Effector memory CD8-positive, alpha-beta T cell (primary cell): ENCODE data around the gene DLGAP1.
"Not testable (repeated sequence)": the region's sequence is repeated elsewhere in the genome, so short reads cannot be mapped to it uniquely, and the experiment has no call there.

ENCODE experiments used
- ATAC-seq: fragments of 150-1000 bp; cut with Tn5 transposase; replicated peaks from 2 replicates; pipeline ENCODE4 v1.10.0; 2021; ENCODE audit warnings: mild to moderate bottlenecking, moderate library complexity
- DNase-seq, 3 experiments: peaks; one replicate each; pipeline ENCODE4 v3.0.0; 2021
- H3K27ac Mint-ChIP-seq, 2 donors: one replicate each; pipeline ENCODE4 v1.8.0; 2022; ENCODE audit warnings: mild to moderate bottlenecking in 2 of 2, mixed read lengths in 2 of 2, moderate library complexity in 2 of 2
- H3K27me3 Mint-ChIP-seq, 2 donors: one replicate each; pipeline ENCODE4 v1.8.0; 2022; ENCODE audit warnings: mixed read lengths in 2 of 2
- H3K36me3 Mint-ChIP-seq: one replicate; pipeline ENCODE4 v1.8.0; 2022; ENCODE audit warnings: mild to moderate bottlenecking, moderate library complexity, mixed read lengths; ENCODE audit not compliant: insufficient read depth
- H3K4me1 Mint-ChIP-seq, 2 donors: one replicate each; pipeline ENCODE4 v1.8.0; 2022; ENCODE audit warnings: low read depth in 2 of 2, mixed read lengths in 2 of 2
- H3K4me3 Mint-ChIP-seq, 2 donors: one replicate each; pipeline ENCODE4 v1.8.0; 2022; ENCODE audit warnings: mild to moderate bottlenecking in 2 of 2, mixed read lengths in 2 of 2, moderate library complexity in 2 of 2
- H3K9me3 Mint-ChIP-seq, 2 donors: one replicate each; pipeline ENCODE4 v1.8.0; 2022; ENCODE audit warnings: mixed read lengths in 2 of 2

The DLGAP1 gene

DNA sequence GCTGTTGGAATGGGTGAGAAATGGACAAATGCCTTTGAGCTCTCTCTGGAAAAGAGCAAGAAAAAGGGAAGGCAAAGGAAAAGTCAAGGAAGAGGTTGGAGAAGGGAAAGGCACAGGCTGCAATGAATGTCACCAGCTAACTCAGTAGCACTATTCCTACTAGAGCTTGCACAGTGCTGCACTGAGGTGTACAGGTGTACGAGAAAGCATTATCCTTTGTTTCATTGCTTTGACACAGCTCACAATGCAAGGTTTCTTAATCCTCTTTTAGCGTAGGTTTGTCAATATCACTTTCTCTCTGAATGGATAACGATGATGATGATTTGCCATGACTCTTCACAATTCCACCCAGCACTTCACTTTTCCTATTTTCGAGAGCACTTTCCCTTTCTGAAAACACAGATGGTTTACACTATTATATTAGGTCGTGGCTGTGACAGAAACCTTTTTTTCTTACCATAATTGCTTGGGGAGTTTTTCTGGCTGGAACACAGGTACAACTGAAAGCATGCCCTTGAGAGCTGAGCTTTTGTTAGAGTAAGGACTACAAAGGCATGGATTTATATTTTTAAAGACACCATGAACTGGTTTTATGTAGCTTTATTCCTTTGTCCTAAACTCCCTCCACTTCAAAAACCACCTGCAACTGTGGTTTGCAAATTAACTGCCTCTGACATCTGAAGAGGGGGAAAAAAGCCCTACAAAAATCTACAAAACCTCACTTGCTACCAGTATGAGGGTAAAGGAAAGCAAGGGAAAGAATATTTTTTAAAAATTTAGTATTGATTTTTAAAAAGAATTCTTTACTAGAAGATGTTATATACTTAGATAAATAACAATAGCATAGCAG, 739.7 kb downstream of the DLGAP1 start:
- ATAC-seq (no peak), DNase-seq (no peak)
- H3K4me3 Mint-ChIP-seq: no peak overlapping the region
- no peaks in the 10 kb centered on the region for H3K4me1 Mint-ChIP-seq
- no peak overlapping the region for H3K27ac Mint-ChIP-seq
- H3K9me3 Mint-ChIP-seq: no peaks in the 10 kb centered on the region
- H3K36me3 Mint-ChIP-seq: no peaks in the 10 kb centered on the region
- peaks cover 27 to 45% of the 10 kb centered on the region in 2 donors for H3K27me3 Mint-ChIP-seq

DNA sequence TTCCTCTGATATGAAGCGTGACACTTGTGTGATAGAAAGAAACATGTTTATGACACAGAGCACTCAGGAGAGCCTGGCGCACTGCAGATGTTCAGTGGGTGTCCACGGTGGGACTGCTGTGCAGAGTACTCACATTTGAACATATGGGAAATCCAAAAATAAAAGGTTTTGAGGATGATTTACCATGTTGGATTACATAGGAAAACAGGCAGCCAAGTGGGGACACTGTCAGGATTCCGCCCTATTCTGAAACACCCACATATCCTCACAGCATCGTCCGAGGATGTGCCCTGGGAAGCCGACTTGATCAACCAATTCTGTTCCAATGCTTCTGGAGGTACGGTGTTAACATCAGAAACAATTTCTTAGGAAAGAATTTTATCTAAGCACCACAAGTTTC, 741.4 kb downstream of the DLGAP1 start:
- ATAC-seq (no peak), DNase-seq (no peak)
- no peak overlapping the region for H3K27ac Mint-ChIP-seq
- H3K27me3 Mint-ChIP-seq: peaks cover 37 to 58% of the 10 kb centered on the region in 2 donors
- H3K4me1 Mint-ChIP-seq: no peaks in the 10 kb centered on the region
- H3K9me3 Mint-ChIP-seq: no peaks in the 10 kb centered on the region
- H3K4me3 Mint-ChIP-seq: no peak overlapping the region
- no peaks in the 10 kb centered on the region for H3K36me3 Mint-ChIP-seq

DNA sequence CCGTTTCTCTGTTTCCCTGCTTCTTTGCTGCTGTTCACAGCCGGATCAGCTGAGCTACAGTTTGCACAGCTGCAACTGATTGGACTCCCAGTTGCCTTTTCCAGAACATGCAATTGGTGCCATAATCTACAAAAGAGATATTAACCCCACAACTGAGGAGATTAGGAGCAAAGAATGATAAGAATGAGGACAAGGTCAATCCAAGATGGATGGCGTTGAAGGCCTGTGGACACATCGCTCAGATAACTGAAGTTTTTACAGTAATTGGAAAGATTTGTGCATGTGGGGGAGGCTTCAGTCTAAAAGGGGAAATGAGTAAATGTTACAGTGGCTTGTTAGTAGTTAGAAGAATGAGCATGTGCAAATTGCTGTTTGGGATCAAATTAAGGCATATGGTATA, 741.9 kb downstream of the DLGAP1 start:
- no peaks in the 10 kb centered on the region for H3K36me3 Mint-ChIP-seq
- H3K27ac Mint-ChIP-seq: no peak overlapping the region
- no peak for DNase-seq
- peaks cover 38 to 58% of the 10 kb centered on the region in 2 donors for H3K27me3 Mint-ChIP-seq
- no peak for ATAC-seq
- no peak overlapping the region for H3K4me3 Mint-ChIP-seq
- H3K9me3 Mint-ChIP-seq: no peaks in the 10 kb centered on the region
- no peaks in the 10 kb centered on the region for H3K4me1 Mint-ChIP-seq

DNA sequence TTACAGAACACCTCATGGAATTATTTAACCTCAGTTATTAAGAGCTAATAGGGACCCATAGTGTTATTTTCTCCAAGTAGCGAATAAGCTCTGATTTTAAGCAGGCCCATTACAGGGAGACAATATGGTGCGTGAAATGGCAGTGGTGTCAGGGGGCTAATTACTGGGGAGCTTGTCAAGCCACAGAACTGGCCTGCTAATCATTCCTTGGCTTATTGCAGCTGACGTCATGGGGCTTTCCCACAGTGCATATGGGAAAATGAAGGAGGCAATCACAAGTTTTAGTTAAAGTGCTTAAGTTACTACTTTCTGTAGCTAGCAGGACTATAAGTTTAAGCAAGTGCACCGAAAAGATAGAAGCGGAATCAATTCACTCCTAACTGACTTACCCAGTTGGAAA, 742.6 kb downstream of the DLGAP1 start:
- DNase-seq: no peak
- Mint-ChIP-seq H3K27ac (no peak overlapping the region), H3K27me3 (peaks cover 39 to 57% of the 10 kb centered on the region in 2 donors), H3K9me3 (no peaks in the 10 kb centered on the region), H3K4me1 (no peaks in the 10 kb centered on the region), H3K4me3 (no peak overlapping the region), H3K36me3 (no peaks in the 10 kb centered on the region)
- ATAC-seq: no peak

DNA sequence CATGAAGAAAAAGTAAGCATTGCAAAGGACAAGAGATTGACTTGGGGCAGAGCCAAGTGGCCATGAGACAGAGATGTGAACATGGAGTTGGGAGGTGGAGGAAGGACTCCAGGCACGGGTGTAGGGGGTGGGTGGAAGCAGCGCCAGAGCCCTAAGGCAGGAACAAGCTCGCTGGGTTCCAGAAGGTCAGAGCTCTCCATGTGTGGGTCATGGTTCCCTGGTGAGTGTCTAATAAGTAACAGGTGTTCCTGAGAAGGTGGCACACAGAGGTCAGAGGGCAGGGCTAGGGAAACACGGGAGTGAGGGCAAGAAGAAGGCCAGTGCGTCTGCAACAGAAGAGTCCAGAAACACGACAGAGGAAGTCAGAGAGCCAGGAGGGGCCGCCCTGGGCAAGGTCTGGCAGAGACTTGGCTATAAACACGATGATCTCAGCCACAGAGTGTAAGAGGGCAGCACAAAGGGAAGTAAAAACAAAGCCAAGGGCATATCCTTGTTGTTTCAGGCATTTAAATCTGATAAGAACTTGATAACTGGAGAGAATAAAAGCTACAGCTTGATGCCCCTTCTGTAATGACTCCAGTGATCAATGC, 744.3 kb downstream of the DLGAP1 start:
- no peaks in the 10 kb centered on the region for H3K4me1 Mint-ChIP-seq
- H3K9me3 Mint-ChIP-seq: no peaks in the 10 kb centered on the region
- ATAC-seq (no peak), DNase-seq (no peak)
- H3K4me3 Mint-ChIP-seq: no peak overlapping the region
- H3K27ac Mint-ChIP-seq: no peak overlapping the region
- no peaks in the 10 kb centered on the region for H3K36me3 Mint-ChIP-seq
- peaks cover 45 to 69% of the 10 kb centered on the region in 2 donors for H3K27me3 Mint-ChIP-seq

DNA sequence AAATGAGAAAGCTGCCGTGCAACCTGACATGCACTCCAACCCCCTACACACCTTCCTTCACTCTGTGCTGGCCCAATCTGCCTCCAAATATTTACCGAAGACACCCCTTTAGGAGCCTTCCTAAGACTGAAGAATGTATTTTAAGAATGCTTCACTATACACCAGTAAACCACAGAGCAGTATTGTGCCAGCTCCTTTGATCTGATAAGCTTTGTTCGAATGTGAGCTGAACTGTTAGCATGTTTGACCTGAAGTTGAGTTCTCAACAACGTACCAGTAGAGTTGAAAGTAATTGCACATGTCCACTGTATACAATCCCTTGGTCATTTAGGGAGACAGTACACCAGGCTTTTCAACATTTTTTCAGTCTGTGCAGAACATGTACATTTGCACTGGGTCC, 745.9 kb downstream of the DLGAP1 start:
- no peaks in the 10 kb centered on the region for H3K9me3 Mint-ChIP-seq
- DNase-seq (no peak), ATAC-seq (no peak)
- H3K27ac Mint-ChIP-seq: no peak overlapping the region
- peaks cover 38 to 69% of the 10 kb centered on the region in 2 donors for H3K27me3 Mint-ChIP-seq
- no peaks in the 10 kb centered on the region for H3K4me1 Mint-ChIP-seq
- no peak overlapping the region for H3K4me3 Mint-ChIP-seq
- no peaks in the 10 kb centered on the region for H3K36me3 Mint-ChIP-seq

DNA sequence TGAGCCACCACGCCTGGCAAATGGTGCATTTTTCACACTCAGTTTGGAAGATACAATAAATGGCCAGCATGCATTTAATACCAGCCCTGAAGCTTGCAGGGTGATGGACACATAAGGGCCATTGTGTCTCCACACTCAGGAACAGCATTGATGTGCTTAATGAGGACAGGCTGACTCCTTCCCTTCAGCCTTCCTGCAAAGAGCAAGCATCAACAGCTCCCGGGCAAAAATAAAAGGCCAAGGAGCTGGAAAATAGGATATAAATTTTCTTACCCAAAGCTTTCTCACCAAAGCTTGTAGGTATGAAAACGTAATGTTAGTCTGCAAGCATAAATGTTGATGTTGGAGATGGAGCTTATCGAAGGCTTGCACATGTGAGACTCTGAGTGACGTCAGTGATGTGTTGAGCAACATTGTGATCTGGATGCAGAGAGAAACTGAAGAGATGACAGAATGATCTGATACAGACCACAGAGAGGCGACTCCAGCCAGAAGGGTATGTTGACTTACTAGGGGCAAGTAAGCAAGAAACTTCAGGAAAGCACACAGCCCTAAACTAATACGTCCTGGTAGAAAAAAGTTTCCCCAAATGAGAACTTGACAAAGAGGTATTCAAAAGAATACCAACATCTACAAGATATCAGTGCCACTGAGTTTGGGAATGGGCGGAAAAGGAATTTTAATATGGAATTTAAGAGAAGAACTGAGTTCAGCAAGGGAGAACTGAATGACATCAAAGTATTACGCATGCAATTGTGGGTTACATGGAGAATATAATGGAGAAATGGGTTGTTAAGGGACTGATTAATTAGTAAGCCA, 748.6 kb downstream of the DLGAP1 start:
- no peak for ATAC-seq
- no peak for DNase-seq
- Mint-ChIP-seq H3K4me3 (no peak overlapping the region), H3K27ac (no peak overlapping the region), H3K9me3 (no peaks in the 10 kb centered on the region), H3K4me1 (peaks cover 0 to 7% of the 10 kb centered on the region in 2 donors), H3K36me3 (no peaks in the 10 kb centered on the region), H3K27me3 (peaks cover 54 to 70% of the 10 kb centered on the region in 2 donors)

DNA sequence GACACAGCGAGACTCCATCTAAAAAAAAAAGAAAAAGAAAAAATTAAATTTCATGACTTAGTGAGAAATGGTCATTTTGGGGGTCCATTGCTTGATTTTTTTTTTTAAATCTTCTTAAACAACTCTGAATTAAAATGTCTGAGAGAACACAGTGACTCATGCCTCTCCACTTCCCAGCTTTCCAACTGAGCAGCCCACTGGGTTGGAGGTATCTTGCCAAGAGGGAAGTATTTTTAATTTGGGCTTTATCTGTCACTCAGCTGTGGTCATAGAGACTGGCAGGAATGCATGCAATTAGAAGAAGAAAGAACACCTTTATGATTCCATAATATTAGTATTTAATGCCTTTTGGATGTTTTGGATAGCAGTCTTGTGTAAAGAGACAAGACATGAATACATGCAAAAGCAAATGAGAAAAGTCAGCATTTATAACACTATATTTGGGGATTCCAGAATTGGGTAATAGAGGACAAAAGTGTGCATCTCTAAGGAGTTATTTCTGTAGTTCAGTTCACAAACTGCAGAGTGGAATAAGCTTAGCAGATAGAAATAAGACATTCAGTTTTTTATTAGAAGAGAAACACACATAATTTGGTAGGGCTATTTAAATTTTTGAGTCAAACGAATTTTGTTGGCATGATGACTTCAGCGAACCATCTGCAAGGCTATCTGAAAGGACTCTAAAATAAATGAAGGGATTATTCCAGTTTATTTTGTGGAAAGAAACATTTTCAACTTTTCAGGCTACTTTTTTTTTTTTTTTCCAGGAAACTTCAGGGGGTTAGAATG, 750.4 kb downstream of the DLGAP1 start:
- Mint-ChIP-seq H3K4me1 (peaks cover 0 to 7% of the 10 kb centered on the region in 2 donors), H3K27me3 (peaks cover 51 to 65% of the 10 kb centered on the region in 2 donors), H3K9me3 (no peaks in the 10 kb centered on the region), H3K36me3 (no peaks in the 10 kb centered on the region), H3K27ac (no peak overlapping the region), H3K4me3 (no peak overlapping the region)
- ATAC-seq: no peak
- no peak for DNase-seq

DNA sequence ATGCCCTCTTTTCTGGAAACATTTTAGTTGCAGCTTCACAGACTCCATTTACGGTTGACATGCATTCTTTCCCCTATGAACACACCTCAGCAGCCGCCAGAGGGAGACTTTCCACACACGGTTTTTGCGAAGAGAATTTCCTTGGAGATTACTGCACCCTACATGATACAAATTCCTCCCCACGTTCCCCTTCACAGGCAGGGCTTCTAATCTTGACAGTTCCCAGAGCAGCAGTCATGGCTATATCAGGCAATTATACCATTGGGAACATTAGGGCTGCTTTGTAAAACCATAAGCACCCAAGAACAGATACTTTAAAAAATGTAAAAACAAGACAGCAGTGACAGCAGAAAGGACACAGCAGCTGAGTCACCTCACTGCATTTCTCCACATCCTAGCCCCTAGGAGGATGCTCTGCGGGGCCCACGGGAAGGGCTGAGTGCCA, 751.4 kb downstream of the DLGAP1 start:
- no peak for DNase-seq
- no peak overlapping the region for H3K27ac Mint-ChIP-seq
- H3K27me3 Mint-ChIP-seq: peaks cover 53 to 66% of the 10 kb centered on the region in 2 donors
- no peak for ATAC-seq
- H3K4me1 Mint-ChIP-seq: peaks cover 0 to 7% of the 10 kb centered on the region in 2 donors
- no peak overlapping the region for H3K4me3 Mint-ChIP-seq
- no peaks in the 10 kb centered on the region for H3K36me3 Mint-ChIP-seq
- H3K9me3 Mint-ChIP-seq: no peaks in the 10 kb centered on the region

DNA sequence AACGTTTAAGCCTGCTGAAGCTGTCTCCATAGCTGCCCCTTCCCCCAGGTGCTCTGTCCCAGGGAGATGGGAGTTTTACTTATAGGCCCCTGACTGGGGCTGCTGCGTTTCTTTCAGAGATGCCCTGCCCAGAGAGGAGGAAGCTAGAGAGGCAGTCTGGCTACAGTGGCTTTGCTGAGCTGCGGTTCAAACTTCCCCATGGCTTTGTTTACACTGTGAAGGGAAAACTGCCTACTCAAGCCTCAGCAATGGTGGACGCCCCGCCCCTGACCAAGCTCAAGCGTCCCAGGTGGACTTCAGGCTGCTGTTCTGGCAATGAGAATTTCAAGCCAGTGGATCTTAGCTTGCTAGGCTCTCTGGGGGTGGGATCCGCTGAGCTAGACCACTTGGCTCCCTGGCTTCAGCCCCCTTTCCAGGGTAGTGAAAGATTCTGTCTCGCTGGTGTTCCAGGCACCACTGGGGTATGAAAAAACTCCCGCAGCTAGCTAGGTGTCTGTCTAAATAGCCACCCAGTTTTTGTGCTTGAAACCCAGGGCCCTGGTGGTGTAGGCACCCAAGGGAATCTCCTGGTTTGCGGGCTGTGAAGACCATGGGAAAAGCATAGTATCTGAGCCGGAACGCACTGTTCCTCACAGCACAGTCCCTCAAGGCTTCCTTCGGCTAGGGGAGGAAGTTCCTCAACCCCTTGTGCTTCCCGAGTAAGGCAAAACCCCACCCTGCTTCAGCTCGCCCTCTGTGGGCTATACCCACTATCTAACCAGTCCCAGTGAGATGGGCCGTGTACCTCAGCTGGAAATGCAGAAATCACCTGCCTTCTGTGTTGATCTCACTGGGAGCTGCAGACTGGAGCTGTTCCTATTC, 755.2 kb downstream of the DLGAP1 start:
- H3K36me3 Mint-ChIP-seq, DNase-seq, H3K9me3 Mint-ChIP-seq, H3K4me1 Mint-ChIP-seq, ATAC-seq, H3K4me3 Mint-ChIP-seq, H3K27ac Mint-ChIP-seq: not testable (repeated sequence)
- peaks cover 65% of the 10 kb centered on the region in 2 donors for H3K27me3 Mint-ChIP-seq

DNA sequence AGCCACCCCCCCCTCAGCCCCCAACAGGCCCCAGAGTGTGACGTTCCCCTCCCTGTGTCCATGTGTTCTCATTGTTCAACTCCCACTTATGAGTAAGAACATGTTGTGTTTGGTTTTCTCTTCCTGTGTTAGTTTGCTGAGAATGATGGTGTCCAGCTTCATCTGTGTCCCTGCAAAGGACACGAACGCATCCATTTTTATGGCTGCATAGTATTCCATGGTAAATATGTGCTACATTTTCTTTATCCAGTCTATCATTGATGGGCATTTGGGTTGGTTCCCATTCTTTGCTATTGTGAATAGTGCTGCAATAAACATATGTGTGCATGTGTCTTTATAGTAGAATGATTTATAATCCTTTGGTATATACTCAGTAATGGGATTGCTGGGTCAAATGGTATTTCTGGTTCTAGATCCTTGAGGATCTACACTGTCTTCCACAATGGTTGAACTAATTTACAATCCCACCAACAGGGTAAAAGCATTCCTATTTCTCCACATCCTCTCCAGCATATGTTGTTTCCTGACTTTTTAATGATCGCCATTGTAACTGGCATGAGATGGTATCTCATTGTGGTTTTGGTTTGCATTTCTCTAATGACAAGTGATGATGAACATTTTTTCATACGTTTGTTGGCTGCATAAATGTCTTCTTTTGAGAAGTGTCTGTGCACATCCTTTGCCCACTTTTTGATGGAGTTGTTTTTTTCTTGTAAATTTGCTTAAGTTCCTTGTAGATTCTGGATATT, 760.9 kb downstream of the DLGAP1 start:
- H3K4me1 Mint-ChIP-seq, DNase-seq, H3K27ac Mint-ChIP-seq, H3K36me3 Mint-ChIP-seq, H3K9me3 Mint-ChIP-seq, ATAC-seq, H3K4me3 Mint-ChIP-seq: not testable (repeated sequence)
- peaks cover 27 to 31% of the 10 kb centered on the region in 2 donors for H3K27me3 Mint-ChIP-seq

DNA sequence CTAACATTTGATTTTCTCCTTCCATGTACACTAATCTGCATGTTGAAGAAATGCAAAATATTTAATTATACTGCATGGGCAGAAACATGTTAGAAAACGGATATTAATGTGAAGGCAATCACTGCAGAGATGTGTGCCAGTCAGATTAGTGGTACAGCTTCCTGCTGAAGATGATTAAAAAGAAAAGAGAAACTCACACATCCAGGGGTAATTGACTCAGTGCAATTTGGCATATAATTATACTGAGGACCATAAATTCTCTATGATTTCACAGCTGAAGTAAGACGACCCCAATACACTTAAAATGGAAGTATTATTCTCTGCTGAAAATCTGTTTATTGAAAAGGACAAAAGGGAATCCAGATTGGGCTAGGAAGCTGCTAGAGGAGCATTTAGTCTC, 761.7 kb downstream of the DLGAP1 start:
- DNase-seq (no peak), ATAC-seq (no peak)
- Mint-ChIP-seq H3K36me3 (no peaks in the 10 kb centered on the region), H3K4me1 (no peaks in the 10 kb centered on the region), H3K27me3 (peaks cover 23 to 25% of the 10 kb centered on the region in 2 donors), H3K4me3 (no peak overlapping the region), H3K27ac (no peak overlapping the region), H3K9me3 (no peaks in the 10 kb centered on the region)
